Measurements from ENCODE around the gene PDZRN4. TPM values are rescaled to one million over a fixed set of nuclear protein-coding genes. Genes with fewer than 3 reads are reported as not detected.

PDZRN4 gene
- total RNA-seq, 2 donors from 2014 or later: 0.52 to 0.99 TPM

GRCh38 chr12:41362510-41362909 lies 174.4 kb downstream of the PDZRN4 start:
- no peak for TF ChIP-seq POLR2A (IDR thresholded peaks at IDR 0.05)
- TF ChIP-seq CTCF (IDR thresholded peaks at IDR 0.05): no peak
- H3K27ac ChIP-seq: no peak overlapping the region
- intact Hi-C loops (cut with DNase I): no loop called here
- DNase-seq: no peak
- H3K36me3 ChIP-seq (replicated peaks in 1 of 2; ENCODE audit: insufficient read depth in 1 of 2, low read depth in 2 of 2): no peaks in the 10 kb centered on the region
- H3K27me3 ChIP-seq: no peaks in the 10 kb centered on the region
- H3K4me3 ChIP-seq: no peak overlapping the region
- 59 to 61% methylated on average over 1 of the region's 1 CpG for WGBS, 2 donors
- H3K4me1 ChIP-seq: no peaks in the 10 kb centered on the region
- ATAC-seq: no peak
- H3K9me3 ChIP-seq: no peaks in the 10 kb centered on the region

- Histone ChIP-seq H3K36me3 (replicated peaks in 1 of 2; ENCODE audit: insufficient read depth in 1 of 2, low read depth in 2 of 2) (no peaks in the 10 kb centered on the region), H3K27me3 (no peaks in the 10 kb centered on the region)
- intact Hi-C loops (cut with DNase I): no loop called here
Measured at GRCh38 chr12:41362931-41363330, 174.8 kb downstream of the PDZRN4 start.

GRCh38 chr12:41364211-41364610 lies 176.1 kb downstream of the PDZRN4 start:
- Histone ChIP-seq H3K4me1 (no peaks in the 10 kb centered on the region), H3K27ac (no peak overlapping the region), H3K9me3 (no peaks in the 10 kb centered on the region), H3K27me3 (no peaks in the 10 kb centered on the region), H3K36me3 (replicated peaks in 1 of 2; ENCODE audit: insufficient read depth in 1 of 2, low read depth in 2 of 2) (no peaks in the 10 kb centered on the region), H3K4me3 (no peak overlapping the region)
- intact Hi-C loops (cut with DNase I): no loop called here
- TF ChIP-seq POLR2A (IDR thresholded peaks at IDR 0.05): no peak
- TF ChIP-seq CTCF (IDR thresholded peaks at IDR 0.05): no peak
- DNase-seq (no peak), ATAC-seq (no peak)
- WGBS, 2 donors: 63 to 71% methylated on average over 1 of the region's 1 CpG

More at GRCh38 chr12:41362931-41363330, 174.8 kb downstream of the PDZRN4 start:
- Histone ChIP-seq H3K4me3 (no peak overlapping the region), H3K4me1 (no peaks in the 10 kb centered on the region), H3K9me3 (no peaks in the 10 kb centered on the region), H3K27ac (no peak overlapping the region)
- no peak for ATAC-seq
- no peak for DNase-seq
- TF ChIP-seq POLR2A (IDR thresholded peaks at IDR 0.05): no peak
- TF ChIP-seq CTCF (IDR thresholded peaks at IDR 0.05): no peak

- intact Hi-C loops (cut with DNase I): no loop called here
- no peak for DNase-seq
- WGBS, 2 donors: 5 to 15% methylated on average over 2 of the region's 2 CpGs
Measured at GRCh38 chr12:41365653-41366171, 177.6 kb downstream of the PDZRN4 start.

More at GRCh38 chr12:41365653-41366171, 177.6 kb downstream of the PDZRN4 start:
- H3K36me3 ChIP-seq (replicated peaks in 1 of 2; ENCODE audit: insufficient read depth in 1 of 2, low read depth in 2 of 2): no peaks in the 10 kb centered on the region
- no peaks in the 10 kb centered on the region for H3K9me3 ChIP-seq
- no peaks in the 10 kb centered on the region for H3K4me1 ChIP-seq
- no peaks in the 10 kb centered on the region for H3K27me3 ChIP-seq
- no peak overlapping the region for H3K27ac ChIP-seq
- no peak overlapping the region for H3K4me3 ChIP-seq
- ATAC-seq: no peak
- TF ChIP-seq POLR2A (IDR thresholded peaks at IDR 0.05) (no peak), CTCF (IDR thresholded peaks at IDR 0.05) (no peak)
